Spleen (tissue), 7 donors: ENCODE data around the gene VWF.

Source experiments
- POLR2A ChIP-seq, 3 donors: fragments of 450-650 bp; IDR thresholded peaks; one replicate each; pipeline ENCODE4 v1.5.1; 2017; ENCODE audit warnings: antibody characterized with exemption in 3 of 3, mild to moderate bottlenecking in 1 of 3
- TF ChIP-seq, protein P1 (sequence below), 11 experiments: fragments of 200-600 bp in 7 of 11; fragments of 450-650 bp in 4 of 11; sonication (generic) in 4 of 11; IDR thresholded peaks in 8 of 11; conservative IDR thresholded peaks in 3 of 11; 1 replicate in 7 of 11; 2 replicates in 4 of 11; pipeline versions ENCODE4 v1.4.0 to v1.8.0; 2016 to 2021; ENCODE audit warnings: antibody characterized with exemption in 11 of 11, inconsistent platforms in 4 of 11, mild to moderate bottlenecking in 1 of 11
- donor health status: DM: no; HTN: no; CAD: no; lungs with moderate emphysema.
- donor health status: DM: no; HTN: no; CAD: no.
- donor health status: DM: no; HTN: no; CAD: no.

DNA sequence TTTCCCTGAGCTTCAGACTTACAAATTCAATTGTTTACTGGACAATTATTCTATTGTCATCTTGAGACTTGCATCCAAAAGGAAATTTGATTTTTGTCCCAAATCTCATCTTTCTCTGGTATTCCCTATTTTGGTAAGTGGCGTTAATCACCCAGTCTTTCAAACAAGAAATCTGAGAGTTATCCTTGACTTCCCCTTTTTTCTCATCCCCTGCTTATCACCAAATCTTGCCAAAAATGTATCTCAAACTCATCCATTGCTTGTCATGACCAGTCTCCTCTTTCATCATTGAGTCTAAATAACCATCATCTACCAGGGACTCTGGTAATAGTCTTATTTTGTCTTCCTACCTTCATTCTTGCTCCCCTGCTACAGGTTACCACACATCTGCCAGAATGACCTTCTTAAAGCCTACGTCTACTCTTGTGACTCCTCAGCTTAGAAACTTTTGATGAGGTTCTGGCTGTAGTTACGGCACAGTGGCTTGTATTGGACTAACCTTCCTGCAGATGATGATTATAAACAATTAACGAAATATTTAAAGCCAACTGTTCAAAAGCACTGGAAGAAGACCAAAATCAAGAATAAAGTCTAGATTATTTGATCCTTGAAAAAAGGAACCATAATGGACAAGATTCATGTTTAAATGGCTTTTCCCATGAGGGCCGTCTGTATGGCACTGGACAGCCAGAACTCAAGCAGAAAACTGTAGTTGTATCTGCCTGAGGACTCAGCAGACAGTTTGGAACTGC is 170.5 kb downstream of the VWF start:
- TF ChIP-seq, protein P1, sequence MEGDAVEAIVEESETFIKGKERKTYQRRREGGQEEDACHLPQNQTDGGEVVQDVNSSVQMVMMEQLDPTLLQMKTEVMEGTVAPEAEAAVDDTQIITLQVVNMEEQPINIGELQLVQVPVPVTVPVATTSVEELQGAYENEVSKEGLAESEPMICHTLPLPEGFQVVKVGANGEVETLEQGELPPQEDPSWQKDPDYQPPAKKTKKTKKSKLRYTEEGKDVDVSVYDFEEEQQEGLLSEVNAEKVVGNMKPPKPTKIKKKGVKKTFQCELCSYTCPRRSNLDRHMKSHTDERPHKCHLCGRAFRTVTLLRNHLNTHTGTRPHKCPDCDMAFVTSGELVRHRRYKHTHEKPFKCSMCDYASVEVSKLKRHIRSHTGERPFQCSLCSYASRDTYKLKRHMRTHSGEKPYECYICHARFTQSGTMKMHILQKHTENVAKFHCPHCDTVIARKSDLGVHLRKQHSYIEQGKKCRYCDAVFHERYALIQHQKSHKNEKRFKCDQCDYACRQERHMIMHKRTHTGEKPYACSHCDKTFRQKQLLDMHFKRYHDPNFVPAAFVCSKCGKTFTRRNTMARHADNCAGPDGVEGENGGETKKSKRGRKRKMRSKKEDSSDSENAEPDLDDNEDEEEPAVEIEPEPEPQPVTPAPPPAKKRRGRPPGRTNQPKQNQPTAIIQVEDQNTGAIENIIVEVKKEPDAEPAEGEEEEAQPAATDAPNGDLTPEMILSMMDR (IDR thresholded peaks at IDR 0.05 in 8 of 11, conservative IDR thresholded peaks at IDR 0.05 in 3 of 11): no peak
- no peak for TF ChIP-seq POLR2A (IDR thresholded peaks at IDR 0.05)
